HCT116 (cell line): Measurements from ENCODE around the gene PTBP1. TPM values are rescaled to one million over a fixed set of nuclear protein-coding genes. Genes with fewer than 3 reads are reported as not detected.

Experiments used
- ATAC-seq: fragments of 200-7000 bp; cut with Tn5 transposase; 2 replicates; pipeline ENCODE4 v1.9.1; 2020; ENCODE audit warnings: mild to moderate bottlenecking, moderate library complexity
- BruUV-seq: library from RNA; stranded (reverse); fragments of 400-500 nt; replicated peaks from 2 replicates; lab custom pipeline; 2021; lab: Mats Ljungman, UMichigan
- CTCF ChIA-PET: fragments of 300-600 bp; sonication (Branson Sonifier 250); formaldehyde crosslinking; loops from one replicate; lab custom pipeline; 2021; ENCODE audit warnings: antibody characterized with exemption; lab: Charles Lee
- POLR2A ChIA-PET: fragments of 300-600, 350-600 bp; sonication (Branson Sonifier 250); formaldehyde crosslinking; loops from one replicate; lab custom pipeline; 2021; ENCODE audit warnings: antibody characterized with exemption; lab: Charles Lee
- RAD21 ChIA-PET, 2 experiments: fragments of 300-600 bp; sonication (Branson Sonifier 250); formaldehyde crosslinking; loops; one replicate each; lab custom pipeline; 2023; ENCODE audit warnings: low total read pairs in 2 of 2; ENCODE audit not compliant: uncharacterized antibody in 2 of 2, unreplicated experiment in 2 of 2, low non-redundant PET in 1 of 2; lab: Charles Lee
- DNase-seq: peaks from one replicate; pipeline ENCODE4 v3.0.0-alpha.2; 2010; ENCODE audit warnings: low read depth, low spot score
- H2AFZ ChIP-seq: fragments of 200-600 bp; shearing (Covaris generic), sonication (generic); 2 replicates; pipeline ENCODE4 v1.6.1; 2017; ENCODE audit warnings: low read depth, mixed run types, mixed read lengths, antibody characterized with exemption, low read length; ENCODE audit not compliant: poor library complexity, severe bottlenecking
- H3K27ac ChIP-seq: 2 replicates; pipeline ENCODE4 v1.5.1; 2012; ENCODE audit warnings: low read depth, low read length
- H3K27me3 ChIP-seq: fragments of 200-600 bp; sonication (generic); 2 replicates; pipeline ENCODE4 v1.6.1; 2016; ENCODE audit warnings: mixed run types, low read length, mixed read lengths; ENCODE audit not compliant: insufficient read depth
- H3K36me3 ChIP-seq, 2 experiments: fragments of 200-500 bp in 1 of 2; fragments of 200-600 bp in 1 of 2; sonication (Bioruptor generic) in 1 of 2; sonication (generic) in 1 of 2; 2 replicates each; pipeline versions ENCODE4 v1.5.1 to v1.6.1; 2014 to 2016; ENCODE audit warnings: low read length in 2 of 2, inconsistent platforms in 1 of 2, mixed read lengths in 1 of 2, mixed run types in 1 of 2; ENCODE audit not compliant: insufficient read depth in 2 of 2, control insufficient read depth in 1 of 2
- H3K4me1 ChIP-seq, 2 experiments: fragments of 200-600 bp in 1 of 2; sonication (generic) in 1 of 2; 2 replicates each; pipeline versions ENCODE4 v1.5.1 to v1.6.1; 2012 to 2017; ENCODE audit warnings: low read length in 2 of 2, inconsistent platforms in 1 of 2, mild to moderate bottlenecking in 1 of 2, mixed read lengths in 1 of 2, mixed run types in 1 of 2, moderate library complexity in 1 of 2; ENCODE audit not compliant: insufficient read depth in 2 of 2, control insufficient read depth in 1 of 2
- H3K4me2 ChIP-seq: fragments of 200-600 bp; sonication (generic); 2 replicates; pipeline ENCODE4 v1.6.1; 2017; ENCODE audit warnings: mixed run types, low read length, mixed read lengths
- H3K4me3 ChIP-seq, 2 experiments: fragments of 200-600 bp in 1 of 2; sonication (generic) in 1 of 2; replicated peaks in 1 of 2; 2 replicates each; pipeline ENCODE4 v1.5.1; 2011 to 2016; ENCODE audit warnings: low read length in 2 of 2, control low read depth in 1 of 2, low read depth in 1 of 2, mild to moderate bottlenecking in 1 of 2, mixed read lengths in 1 of 2, mixed run types in 1 of 2
- H3K79me2 ChIP-seq: fragments of 200-600 bp; sonication (generic); 2 replicates; pipeline ENCODE4 v1.6.1; 2017; ENCODE audit warnings: mild to moderate bottlenecking, mixed run types, low read length, moderate library complexity, mixed read lengths; ENCODE audit not compliant: insufficient read depth
- H3K9ac ChIP-seq: fragments of 200-600 bp; sonication (generic); 2 replicates; pipeline ENCODE4 v1.6.1; 2016; ENCODE audit warnings: low read length, mixed read lengths
- H3K9me2 ChIP-seq: fragments of 200-600 bp; sonication (generic), shearing (Covaris generic); 2 replicates; pipeline ENCODE4 v1.6.1; 2017; ENCODE audit warnings: mixed run types, mild to moderate bottlenecking, moderate library complexity; ENCODE audit not compliant: insufficient read depth
- H3K9me3 ChIP-seq, 2 experiments: fragments of 200-500 bp in 1 of 2; fragments of 200-600 bp in 1 of 2; sonication (Bioruptor generic) in 1 of 2; sonication (generic) in 1 of 2; 2 replicates each; pipeline ENCODE4 v1.6.1; 2014 to 2017; ENCODE audit warnings: low read length in 2 of 2, mixed read lengths in 2 of 2, inconsistent platforms in 1 of 2, low read depth in 1 of 2, mild to moderate bottlenecking in 1 of 2, mixed run types in 1 of 2, moderate library complexity in 1 of 2; ENCODE audit not compliant: control insufficient read depth in 1 of 2, insufficient read depth in 1 of 2
- H4K20me1 ChIP-seq: fragments of 200-600 bp; sonication (generic), shearing (Covaris generic); 2 replicates; pipeline ENCODE4 v1.6.1; 2017; ENCODE audit warnings: mixed run types, mild to moderate bottlenecking, moderate library complexity; ENCODE audit not compliant: insufficient read depth
- ATF3 ChIP-seq: IDR thresholded peaks from 2 replicates; pipeline ENCODE4 v1.6.1; 2012
- CEBPB ChIP-seq: IDR thresholded peaks from 2 replicates; pipeline ENCODE4 v1.6.1; 2012; ENCODE audit warnings: low read depth
- CTCF ChIP-seq, 3 experiments: fragments of 200-600 bp in 1 of 3; sonication (generic) in 1 of 3; IDR thresholded peaks in 2 of 3; conservative IDR thresholded peaks in 1 of 3; 2 replicates each; pipeline ENCODE4 v1.5.1; 2012 to 2017; ENCODE audit warnings: low read depth in 2 of 3, low read length in 2 of 3, antibody characterized with exemption in 1 of 3, borderline replicate concordance in 1 of 3, control low read depth in 1 of 3, mild to moderate bottlenecking in 1 of 3, mixed read lengths in 1 of 3, mixed run types in 1 of 3, moderate library complexity in 1 of 3; ENCODE audit not compliant: insufficient read depth in 1 of 3
- EGR1 ChIP-seq: IDR thresholded peaks from 2 replicates; pipeline ENCODE4 v1.6.1; 2012; ENCODE audit warnings: low read depth
- EZH2 ChIP-seq: fragments of 200-600 bp; sonication (generic); IDR thresholded peaks from 2 replicates; pipeline ENCODE4 v1.6.1; 2017; ENCODE audit warnings: antibody characterized with exemption, mixed run types
- EZH2phosphoT487 ChIP-seq: fragments of 200-600 bp; IDR thresholded peaks from 2 replicates; pipeline ENCODE4 v1.6.1; 2018; ENCODE audit warnings: antibody characterized with exemption, borderline replicate concordance
- FOSL1 ChIP-seq: IDR thresholded peaks from 2 replicates; pipeline ENCODE4 v1.6.1; 2012; ENCODE audit warnings: low read depth
- JUND ChIP-seq: IDR thresholded peaks from 2 replicates; pipeline ENCODE4 v1.6.1; 2012
- MAX ChIP-seq: IDR thresholded peaks from 2 replicates; pipeline ENCODE4 v1.6.1; 2012
- POLR2AphosphoS5 ChIP-seq: IDR thresholded peaks from 2 replicates; pipeline ENCODE4 v1.6.1; 2011; ENCODE audit warnings: mild to moderate bottlenecking, low read depth, low read length, moderate library complexity
- RAD21 ChIP-seq: IDR thresholded peaks from 2 replicates; pipeline ENCODE4 v1.6.1; 2012; ENCODE audit warnings: low read depth, mild to moderate bottlenecking
- REST ChIP-seq: IDR thresholded peaks from 2 replicates; pipeline ENCODE4 v1.6.1; 2012; ENCODE audit warnings: low read depth
- SIN3A ChIP-seq: IDR thresholded peaks from 2 replicates; pipeline ENCODE4 v1.6.1; 2012; ENCODE audit warnings: low read depth
- SP1 ChIP-seq: IDR thresholded peaks from 2 replicates; pipeline ENCODE4 v1.6.1; 2012; ENCODE audit warnings: low read depth
- SRF ChIP-seq: IDR thresholded peaks from 2 replicates; pipeline ENCODE4 v1.6.1; 2012; ENCODE audit warnings: low read depth
- YY1 ChIP-seq: IDR thresholded peaks from 2 replicates; pipeline ENCODE4 v1.6.1; 2011; ENCODE audit warnings: low read length, low read depth, moderate library complexity, mild to moderate bottlenecking; ENCODE audit not compliant: insufficient replicate concordance; ENCODE audit errors: extremely low read depth
- ZFX ChIP-seq: fragments of 450-650 bp; IDR thresholded peaks from 2 replicates; pipeline ENCODE4 v1.6.1; 2017
- ZNF274 ChIP-seq: fragments of 200-500 bp; sonication (Bioruptor generic); IDR thresholded peaks from 2 replicates; pipeline ENCODE4 v1.6.1; 2014; ENCODE audit warnings: mild to moderate bottlenecking, low read depth, low read length, inconsistent platforms
- intact Hi-C: fragments of 100-400 bp; cut with micrococcal nuclease; formaldehyde crosslinking; loops from 2 replicates; pipeline ENCODE4 v1.10.0; 2022
- total RNA-seq: library from RNA; stranded (reverse); gene quantifications from one replicate; pipeline ENCODE4 v1.2.1, GENCODE V29; 2021; ENCODE audit not compliant: unreplicated experiment

PTBP1 gene
- total RNA-seq, 1 experiment from 2014 or later = 676 TPM

- TF ChIP-seq FOSL1 = no peak
- TF ChIP-seq ZFX = no peak
- TF ChIP-seq MAX = no peak
- no peak for TF ChIP-seq YY1
- no peak for TF ChIP-seq REST
- TF ChIP-seq EGR1 = no peak
- no peak; the same call in 1 of the 2 replicates for TF ChIP-seq POLR2AphosphoS5
- TF ChIP-seq SRF = no peak
- no peak for TF ChIP-seq EZH2phosphoT487
- TF ChIP-seq, all 23 proteins: peak for 0
Measured at GRCh38 chr19:803099-803561, 5.9 kb downstream of the PTBP1 start (continued).

GRCh38 chr19:803686-804418, 6.6 kb downstream of the PTBP1 start:
- no peaks in the 10 kb centered on the region for H3K9me3 ChIP-seq
- H3K9me2 ChIP-seq = no peaks in the 10 kb centered on the region
- no peak overlapping the region for H3K9ac ChIP-seq
- CTCF ChIA-PET = no interaction called here
- no peak overlapping the region for H2AFZ ChIP-seq
- H3K4me3 ChIP-seq = no peak overlapping the region
- H3K36me3 ChIP-seq = peaks cover 60 to 98% of the 10 kb centered on the region in 2 experiments; a peak in 3 of 4 replicates
- H3K4me2 ChIP-seq = no peak overlapping the region
- POLR2A ChIA-PET = no interaction called here
- no peak for DNase-seq
- RAD21 ChIA-PET = no interaction called here
- no peak overlapping the region; the same call in 1 of the 2 replicates for H3K27ac ChIP-seq
- ATAC-seq = no peak
- H3K4me1 ChIP-seq = peaks cover 17 to 28% of the 10 kb centered on the region in 2 experiments
- H3K27me3 ChIP-seq = no peaks in the 10 kb centered on the region
- no TSS peak for BruUV-seq
- peaks cover 66% of the 10 kb centered on the region; the same call in 1 of the 2 replicates for H4K20me1 ChIP-seq
- peaks cover 100% of the 10 kb centered on the region for H3K79me2 ChIP-seq
- intact Hi-C loops = no loop called here
- TF ChIP-seq SP1 (no peak), JUND (no peak), EZH2 (no peak), RAD21 (no peak), ATF3 (no peak), SRF (no peak), YY1 (no peak), SIN3A (no peak), POLR2AphosphoS5 (no peak), CEBPB (no peak), ZNF274 (no peak), CTCF (IDR thresholded peaks at IDR 0.05 in 2 of 3, conservative IDR thresholded peaks at IDR 0.05 in 1 of 3; ENCODE audit: borderline replicate concordance in 1 of 3, insufficient read depth in 1 of 3, low read depth in 2 of 3, low read length in 2 of 3) (no peak)
